NCI-H2081 treated with DMSO at 0.1 percent for 48 hours (cell line): ENCODE measurements around the gene COG1.

Source experiments
- DNase-seq: peaks from one replicate; lab custom pipeline; 2025; lab: John Stamatoyannopoulos, UW

Gene COG1

GRCh38 chr17:73198201-73198929, 5.5 kb downstream of the COG1 start:
- no peak for DNase-seq

GRCh38 chr17:73198930-73199260, 6.0 kb downstream of the COG1 start:
- no peak for DNase-seq

GRCh38 chr17:73199751-73200317, 7.0 kb downstream of the COG1 start:
- no peak for DNase-seq

GRCh38 chr17:73200476-73200875, 7.6 kb downstream of the COG1 start:
- no peak for DNase-seq

GRCh38 chr17:73201215-73202069, 8.6 kb downstream of the COG1 start:
- DNase-seq: no peak

GRCh38 chr17:73203135-73203787, 10.4 kb downstream of the COG1 start:
- DNase-seq: no peak

GRCh38 chr17:73203788-73204479, 11.1 kb downstream of the COG1 start:
- no peak for DNase-seq

- peak; percentile 48 for DNase-seq
Observed at GRCh38 chr17:73205459-73205961, 12.7 kb downstream of the COG1 start.

- no peak for DNase-seq
Observed at GRCh38 chr17:73208139-73208827, 15.4 kb downstream of the COG1 start.

GRCh38 chr17:73209436-73209835, 16.6 kb downstream of the COG1 start:
- no peak for DNase-seq

- DNase-seq: no peak
Observed at GRCh38 chr17:73210002-73210678, 17.3 kb downstream of the COG1 start.

GRCh38 chr17:73211745-73212144, 18.9 kb downstream of the COG1 start:
- DNase-seq: no peak

GRCh38 chr17:73214008-73214407, 21.2 kb downstream of the COG1 start:
- no peak for DNase-seq

GRCh38 chr17:73214851-73215250, 22.0 kb downstream of the COG1 start:
- DNase-seq: no peak

GRCh38 chr17:73215447-73215846, 22.6 kb downstream of the COG1 start:
- no peak for DNase-seq

GRCh38 chr17:73223626-73224230, 30.9 kb downstream of the COG1 start:
- DNase-seq: no peak

- no peak for DNase-seq
Observed at GRCh38 chr17:73224237-73224636, 31.4 kb downstream of the COG1 start.

- no peak for DNase-seq
Observed at GRCh38 chr17:73224663-73225305, 31.9 kb downstream of the COG1 start.

GRCh38 chr17:73226556-73227172, 33.8 kb downstream of the COG1 start:
- DNase-seq: no peak
